SKM-1 (cell line): Measurements from ENCODE around the gene P2RX7.
"Not testable (repeated sequence)": the region's sequence is repeated elsewhere in the genome, so short reads cannot be mapped to it uniquely, and the experiment has no call there.

Experiments used
- DNase-seq: peaks from one replicate; lab custom pipeline; 2025; ENCODE audit not compliant: unreplicated experiment; lab: John Stamatoyannopoulos, UW

P2RX7 gene

DNA sequence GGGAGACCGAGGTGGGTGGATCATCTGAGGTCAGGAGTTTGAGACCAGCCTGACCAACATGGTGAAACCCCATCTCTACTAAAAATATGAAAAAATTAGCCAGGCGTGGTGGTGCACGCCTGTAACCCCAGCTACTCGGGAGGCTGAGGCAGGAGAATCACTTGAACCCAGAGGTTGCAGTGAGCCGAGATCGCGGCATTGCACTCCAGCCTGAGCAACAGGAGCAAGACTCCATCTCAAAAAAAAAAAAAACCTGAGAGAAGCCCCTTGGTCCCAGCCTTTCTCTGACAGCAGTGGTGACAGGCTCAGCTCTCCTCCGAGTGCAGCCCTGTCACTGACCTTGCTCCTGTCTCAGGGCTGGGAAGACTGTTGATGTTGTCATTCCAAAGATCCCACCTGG lies 94.2 kb downstream of the P2RX7 start:
- DNase-seq: not testable (repeated sequence)

DNA sequence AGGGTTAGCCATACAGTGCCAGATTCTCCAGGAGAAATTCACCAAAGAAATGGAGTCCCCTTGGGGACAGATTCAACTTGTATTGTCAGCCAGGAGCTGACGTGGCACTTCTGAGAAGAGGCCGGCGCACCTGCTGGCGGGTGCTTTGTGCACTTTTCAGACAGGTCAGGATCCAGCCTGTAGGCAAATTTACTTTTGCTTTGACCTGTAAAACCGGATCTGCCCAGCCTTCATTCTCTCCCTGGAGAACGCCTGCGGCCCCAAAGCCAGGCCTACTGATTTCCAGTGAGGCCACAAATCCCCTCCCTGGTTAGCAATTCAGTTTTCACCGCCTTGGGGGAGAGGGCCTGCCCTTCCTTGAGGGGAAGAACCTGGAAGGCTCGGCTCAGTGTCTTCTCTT lies 94.6 kb downstream of the P2RX7 start:
- no peak for DNase-seq

DNA sequence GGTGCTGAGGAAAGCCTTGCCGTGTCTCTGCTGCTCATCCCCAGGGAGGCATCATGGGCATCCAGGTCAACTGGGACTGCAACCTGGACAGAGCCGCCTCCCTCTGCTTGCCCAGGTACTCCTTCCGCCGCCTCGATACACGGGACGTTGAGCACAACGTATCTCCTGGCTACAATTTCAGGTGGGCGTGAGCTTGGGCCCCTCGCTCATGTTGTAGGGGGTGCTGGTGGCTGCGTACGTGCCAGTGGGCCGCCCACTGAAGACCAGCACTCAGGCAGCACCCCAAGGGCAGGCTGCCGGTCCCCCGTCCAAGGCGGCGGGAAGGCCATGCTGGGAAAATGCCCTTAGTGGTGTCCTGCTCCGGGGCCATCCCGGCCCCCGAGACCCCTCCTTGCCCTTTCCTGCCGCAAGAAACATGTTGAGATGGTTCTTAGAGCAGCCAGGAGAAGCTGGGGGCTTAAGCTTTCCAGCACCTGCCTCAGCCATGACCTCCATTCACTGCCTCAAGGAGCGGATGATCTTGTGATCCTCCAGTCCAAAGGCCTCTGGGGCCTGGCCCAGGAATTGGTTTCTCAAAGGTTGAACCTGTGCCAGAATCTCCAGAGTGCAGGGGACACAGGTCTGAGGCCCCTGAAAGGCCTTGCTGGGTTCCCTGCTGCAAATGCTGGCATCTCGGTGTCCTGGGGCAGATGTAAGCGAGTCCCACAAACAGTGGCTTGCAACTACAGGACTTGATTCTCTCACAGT lies 96.4 kb downstream of the P2RX7 start:
- DNase-seq: no peak

DNA sequence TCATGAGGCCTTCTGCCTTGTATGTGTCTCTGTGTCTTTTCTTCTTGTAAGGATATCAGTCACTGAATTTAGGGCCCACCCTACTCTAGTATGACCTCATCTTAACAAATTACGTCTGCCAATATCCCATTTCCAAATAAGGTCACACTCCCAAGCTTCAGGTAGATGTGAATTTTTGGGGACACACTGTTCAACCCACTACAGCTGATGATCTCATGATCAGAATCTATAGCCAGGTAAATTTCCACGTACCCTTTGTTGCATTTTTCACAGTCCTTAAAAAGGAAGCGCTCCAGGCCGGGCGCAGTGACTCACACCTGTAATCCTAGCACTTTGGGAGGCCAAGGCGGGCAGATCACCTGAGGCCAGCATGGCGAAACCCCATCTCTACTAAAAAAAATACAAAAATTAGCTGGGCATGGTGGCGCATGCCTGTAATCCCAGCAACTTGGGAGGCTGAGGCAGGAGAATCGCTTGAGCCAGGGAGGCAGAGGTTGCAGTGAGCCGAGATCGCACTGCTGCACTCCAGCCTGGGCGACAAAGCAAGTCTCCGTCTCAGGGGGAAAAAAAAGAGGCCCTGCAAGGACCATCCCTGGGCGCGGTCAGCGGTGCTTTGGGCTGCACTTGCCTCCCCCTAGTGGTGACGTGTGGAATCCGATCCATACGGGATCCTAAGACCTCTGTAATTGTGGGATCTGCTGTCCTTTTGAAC lies 97.3 kb downstream of the P2RX7 start:
- not testable (repeated sequence) for DNase-seq

DNA sequence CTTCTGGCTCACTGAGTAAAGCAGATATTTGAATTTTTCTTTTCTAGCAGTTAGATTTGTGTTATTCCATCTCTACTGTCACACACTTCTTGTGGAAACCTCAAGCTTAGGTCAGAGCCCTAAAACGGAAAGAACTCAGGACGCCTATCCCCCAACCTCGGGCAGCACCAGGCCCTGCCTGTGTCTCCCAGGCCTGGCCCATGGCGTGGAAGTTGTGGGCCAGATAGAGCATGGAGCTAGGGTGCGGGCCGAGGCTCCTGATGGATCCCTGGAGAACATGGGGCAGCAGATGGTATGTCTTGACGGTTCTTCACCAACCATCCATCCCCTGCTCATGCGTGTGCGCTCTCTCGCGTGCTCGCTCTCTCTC lies 97.8 kb downstream of the P2RX7 start:
- DNase-seq: no peak

DNA sequence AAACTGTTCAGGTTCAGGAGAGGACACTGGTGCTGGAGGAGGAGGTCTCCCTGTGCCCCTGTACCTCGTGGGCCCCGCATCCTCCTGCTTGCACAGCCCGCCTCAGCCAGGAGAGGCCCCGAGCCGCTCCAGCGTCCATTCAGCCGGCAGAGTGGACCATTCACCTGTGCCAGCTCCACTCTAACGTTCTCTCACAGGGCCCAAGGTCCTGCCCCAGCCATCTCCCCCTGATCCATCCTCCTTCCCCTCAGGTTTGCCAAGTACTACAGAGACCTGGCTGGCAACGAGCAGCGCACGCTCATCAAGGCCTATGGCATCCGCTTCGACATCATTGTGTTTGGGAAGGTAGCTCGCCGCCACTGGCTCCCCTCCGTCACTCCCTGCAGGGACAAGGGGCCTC lies 99.5 kb downstream of the P2RX7 start:
- DNase-seq: no peak

DNA sequence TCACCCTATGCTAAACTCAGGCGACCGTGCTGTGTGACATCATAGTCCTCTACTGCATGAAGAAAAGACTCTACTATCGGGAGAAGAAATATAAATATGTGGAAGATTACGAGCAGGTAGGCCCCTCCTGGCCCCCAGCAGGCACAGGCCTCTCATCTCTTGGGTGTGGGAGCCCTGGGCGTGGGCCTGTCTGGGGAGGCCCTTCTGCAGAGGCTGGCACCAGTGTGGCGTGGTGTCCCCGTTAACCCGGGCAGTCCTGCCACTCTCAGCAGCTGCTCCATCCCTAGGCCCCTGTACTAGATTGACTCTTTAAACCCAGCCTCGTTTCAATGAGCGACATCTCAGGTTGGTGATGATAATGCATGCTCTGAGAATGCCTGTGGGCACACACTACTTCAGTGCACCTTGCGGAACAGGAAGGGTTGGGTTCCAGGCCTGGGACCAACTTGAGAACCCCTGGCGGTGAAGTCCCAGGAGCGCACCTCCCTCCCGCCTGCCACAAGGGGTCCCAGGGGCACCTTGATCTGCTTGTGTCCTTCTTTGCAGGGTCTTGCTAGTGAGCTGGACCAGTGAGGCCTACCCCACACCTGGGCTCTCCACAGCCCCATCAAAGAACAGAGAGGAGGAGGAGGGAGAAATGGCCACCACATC lies 100.4 kb downstream of the P2RX7 start:
- DNase-seq: no peak

DNA sequence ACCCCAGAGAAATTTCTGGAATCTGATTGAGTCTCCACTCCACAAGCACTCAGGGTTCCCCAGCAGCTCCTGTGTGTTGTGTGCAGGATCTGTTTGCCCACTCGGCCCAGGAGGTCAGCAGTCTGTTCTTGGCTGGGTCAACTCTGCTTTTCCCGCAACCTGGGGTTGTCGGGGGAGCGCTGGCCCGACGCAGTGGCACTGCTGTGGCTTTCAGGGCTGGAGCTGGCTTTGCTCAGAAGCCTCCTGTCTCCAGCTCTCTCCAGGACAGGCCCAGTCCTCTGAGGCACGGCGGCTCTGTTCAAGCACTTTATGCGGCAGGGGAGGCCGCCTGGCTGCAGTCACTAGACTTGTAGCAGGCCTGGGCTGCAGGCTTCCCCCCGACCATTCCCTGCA lies 100.9 kb downstream of the P2RX7 start:
- DNase-seq: no peak

DNA sequence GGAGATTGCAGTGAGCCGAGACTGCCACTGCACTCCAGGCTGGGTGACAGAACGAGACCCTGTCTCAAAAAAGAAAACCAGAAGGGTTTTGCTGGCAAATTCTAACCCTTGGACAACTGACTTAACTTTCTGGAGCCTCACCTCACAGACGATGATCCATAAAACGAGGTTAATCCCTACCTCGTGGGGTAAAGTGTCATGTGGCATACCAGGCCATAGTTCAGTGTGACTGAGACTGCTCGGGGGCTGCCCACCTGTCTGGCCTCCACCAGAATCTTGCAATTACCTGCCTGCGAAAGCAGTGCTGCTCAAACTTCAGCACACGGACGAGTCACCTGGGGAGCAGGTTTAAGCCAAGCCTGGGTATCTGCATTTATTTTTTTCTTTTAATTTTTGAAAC lies 104.1 kb downstream of the P2RX7 start:
- DNase-seq: no peak

DNA sequence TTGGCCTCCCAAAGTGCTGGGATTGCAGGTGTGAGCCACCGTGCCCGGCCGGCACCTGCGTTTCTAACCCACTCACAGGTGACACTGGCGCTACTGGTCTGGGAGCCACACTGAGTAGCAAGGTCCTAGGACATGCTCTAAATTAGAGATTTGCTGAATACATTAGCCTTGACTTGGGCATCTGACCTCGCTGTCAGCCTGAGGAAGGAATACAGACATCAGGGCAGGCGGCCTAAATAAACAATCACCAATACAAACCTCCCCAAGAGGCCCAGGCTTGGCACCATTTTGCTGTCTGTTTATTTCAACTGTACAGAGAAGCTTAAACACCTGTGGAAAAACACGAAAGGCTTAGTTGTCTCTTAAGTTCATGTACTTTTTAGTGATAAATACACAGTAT lies 104.7 kb downstream of the P2RX7 start:
- DNase-seq: no peak
